K562 (cell line): Measurements from ENCODE around the gene RIC8B. TPM values are rescaled to one million over a fixed set of nuclear protein-coding genes. Genes with fewer than 3 reads are reported as not detected.

ENCODE experiments used
- ATAC-seq: fragments of 200-7000 bp; cut with Tn5 transposase; 3 replicates; pipeline ENCODE4 v1.9.1; 2020; ENCODE audit warnings: moderate library complexity
- BruUV-seq: library from RNA; stranded (reverse); fragments of 400-500 nt; replicated peaks from 2 replicates; lab custom pipeline; 2021; lab: Mats Ljungman, UMichigan
- CTCF ChIA-PET: fragments of 300-600 bp; formaldehyde crosslinking; extraction: SDS; loops from one replicate; lab custom pipeline; 2021; ENCODE audit warnings: low intra/inter-chr PET ratio; lab: Yijun Ruan, JAX
- POLR2A ChIA-PET: fragments of 300-600, 350-650 bp; sonication (Branson Sonifier 250); formaldehyde crosslinking; extraction: SDS; loops from one replicate; lab custom pipeline; 2021; ENCODE audit warnings: antibody characterized with exemption, inconsistent platforms; lab: Yijun Ruan, JAX
- DNase-seq, 4 experiments: peaks; one replicate each; pipeline versions ENCODE4 v3.0.0 to v3.0.0-alpha.2; 2011 to 2018; ENCODE audit warnings: low spot score in 3 of 4, mixed read lengths in 3 of 4; ENCODE audit errors: extremely low read depth in 1 of 4
- FAIRE-seq: peaks from 2 replicates; lab custom pipeline; 2011; peaks lifted over from hg19 to GRCh38; lab: Jason Lieb, UNC
- H2AFZ ChIP-seq: 2 replicates; pipeline ENCODE4 v1.6.0; 2011; ENCODE audit warnings: low read depth, low read length, control low read depth, inconsistent platforms
- H3K27ac ChIP-seq: fragments of 200-600 bp; 3 replicates; pipeline ENCODE4 v1.8.0; 2011; ENCODE audit warnings: low read depth, mild to moderate bottlenecking, control low read depth, inconsistent platforms, low read length, moderate library complexity, mixed read lengths; ENCODE audit errors: extremely low read depth
- H3K27me3 ChIP-seq, 2 experiments: fragments of 300-600 bp in 1 of 2; 2 replicates in 1 of 2; 3 replicates in 1 of 2; pipeline versions ENCODE4 v1.6.0 to v1.8.0; 2011; ENCODE audit warnings: inconsistent platforms in 2 of 2, low read length in 2 of 2, mild to moderate bottlenecking in 1 of 2, mixed read lengths in 1 of 2, moderate library complexity in 1 of 2; ENCODE audit not compliant: control insufficient read depth in 2 of 2, insufficient read depth in 2 of 2
- H3K36me3 ChIP-seq: fragments of 300-600 bp; 3 replicates; pipeline ENCODE4 v1.8.0; 2011; ENCODE audit warnings: mild to moderate bottlenecking, low read length, inconsistent platforms; ENCODE audit not compliant: control insufficient read depth, insufficient read depth
- H3K4me1 ChIP-seq, 2 experiments: fragments of 200-600 bp in 1 of 2; replicated peaks in 1 of 2; 2 replicates in 1 of 2; 3 replicates in 1 of 2; pipeline versions ENCODE4 v1.5.1 to v1.8.0; 2011; ENCODE audit warnings: inconsistent platforms in 2 of 2, low read length in 2 of 2, mild to moderate bottlenecking in 1 of 2, mixed read lengths in 1 of 2, moderate library complexity in 1 of 2; ENCODE audit not compliant: control insufficient read depth in 2 of 2, insufficient read depth in 2 of 2
- H3K4me2 ChIP-seq: 2 replicates; pipeline ENCODE4 v1.6.1; 2011; ENCODE audit warnings: low read length, control low read depth, inconsistent platforms, mixed read lengths; ENCODE audit not compliant: insufficient read depth
- H3K4me3 ChIP-seq: fragments of 200-600 bp; sonication (generic), shearing (Covaris generic); 2 replicates; pipeline ENCODE4 v1.5.1; 2016; ENCODE audit warnings: control low read depth, inconsistent platforms
- H3K79me2 ChIP-seq: fragments of 200-600 bp; 3 replicates; pipeline ENCODE4 v1.8.0; 2011; ENCODE audit warnings: low read length, inconsistent platforms; ENCODE audit not compliant: control insufficient read depth, insufficient read depth
- H3K9ac ChIP-seq, 2 experiments: 2 replicates each; pipeline versions ENCODE4 v1.6.0 to v1.6.1; 2011; ENCODE audit warnings: low read depth in 2 of 2, low read length in 2 of 2, control low read depth in 1 of 2, inconsistent platforms in 1 of 2, mild to moderate bottlenecking in 1 of 2, mixed read lengths in 1 of 2; ENCODE audit not compliant: insufficient read depth in 1 of 2
- H3K9me1 ChIP-seq: one replicate; pipeline ENCODE4 v1.6.0; 2011; ENCODE audit warnings: inconsistent platforms, mild to moderate bottlenecking, low read length, moderate library complexity; ENCODE audit not compliant: control insufficient read depth, insufficient read depth
- H3K9me3 ChIP-seq: replicated peaks from 2 replicates; pipeline ENCODE4 v1.5.1; 2011; ENCODE audit warnings: low read depth, low read length, inconsistent platforms; ENCODE audit not compliant: control insufficient read depth, insufficient read depth
- H4K20me1 ChIP-seq: replicated peaks from 2 replicates; pipeline ENCODE4 v1.6.1; 2011; ENCODE audit warnings: low read length, inconsistent platforms, mixed read lengths; ENCODE audit not compliant: control insufficient read depth, insufficient read depth
- ADNP ChIP-seq: fragments of 200-800 bp; sonication (Bioruptor generic); IDR thresholded peaks from 2 replicates; pipeline ENCODE4 v1.6.1; 2016; ENCODE audit warnings: missing genetic modification characterization, missing compliant biosample characterization
- AFF1 ChIP-seq, 2 experiments: fragments of 450-650 bp; IDR thresholded peaks; 2 replicates each; pipeline ENCODE4 v1.6.1; 2018; ENCODE audit warnings: mild to moderate bottlenecking in 2 of 2, low read depth in 1 of 2; ENCODE audit not compliant: partially characterized antibody in 2 of 2
- BACH1 ChIP-seq: fragments of 200-800 bp; sonication (Bioruptor generic); IDR thresholded peaks from 2 replicates; pipeline ENCODE4 v1.6.1; 2016; ENCODE audit warnings: missing genetic modification characterization, missing compliant biosample characterization
- FOXO4 ChIP-seq: fragments of 450-650 bp; formaldehyde crosslinking; IDR thresholded peaks from 2 replicates; pipeline ENCODE4 v1.4.0; 2020; ENCODE audit warnings: mild to moderate bottlenecking, moderate library complexity
- FUS ChIP-seq: fragments of 200-400 bp; formaldehyde crosslinking; optimal IDR thresholded peaks from 2 replicates; pipeline ENCODE3; 2017; ENCODE audit warnings: low read depth, low read length
- MAFG ChIP-seq: fragments of 450-650 bp; conservative IDR thresholded peaks from 2 replicates; pipeline ENCODE4 v1.6.1; 2016; ENCODE audit warnings: missing genetic modification characterization, missing compliant biosample characterization
- NKRF ChIP-seq: fragments of 450-650 bp; IDR thresholded peaks from 2 replicates; pipeline ENCODE4 v1.6.1; 2016; ENCODE audit warnings: borderline replicate concordance
- TEAD1 ChIP-seq, 2 experiments: fragments of 450-650 bp in 1 of 2; sonication (generic) in 1 of 2; formaldehyde crosslinking; IDR thresholded peaks; 2 replicates each; pipeline versions ENCODE4 v1.4.0 to v1.8.0; 2020 to 2022; ENCODE audit warnings: mild to moderate bottlenecking in 2 of 2, missing genetic modification reagents in 1 of 2
- THAP12 ChIP-seq: fragments of 250-450 bp; sonication (Bioruptor Pico); IDR thresholded peaks from 2 replicates; pipeline ENCODE4 v1.9.0; 2021; ENCODE audit warnings: mild to moderate bottlenecking, inconsistent platforms
- ZFPM2 ChIP-seq: fragments of 250-450 bp; sonication (Bioruptor Pico); IDR thresholded peaks from 2 replicates; pipeline ENCODE4 v1.5.1; 2022; ENCODE audit warnings: mild to moderate bottlenecking
- ZNF239 ChIP-seq: fragments of 250-450 bp; sonication (Bioruptor Pico); IDR thresholded peaks from 2 replicates; pipeline ENCODE4 v1.4.0; 2020; ENCODE audit warnings: mild to moderate bottlenecking
- ZNF41 ChIP-seq: fragments of 250-450 bp; sonication (Bioruptor Pico); conservative IDR thresholded peaks from 2 replicates; pipeline ENCODE4 v1.4.0; 2020; ENCODE audit warnings: mild to moderate bottlenecking
- WGBS: fragments of 100-300 bp; shearing (Covaris generic); methylation state at CpG from one replicate; pipeline ENCODE4 v1.1.6; 2016; ENCODE audit warnings: low coverage, mixed read lengths; ENCODE audit not compliant: insufficient coverage; ENCODE audit errors: missing lambda C conversion rate; 5-methylcytosine and 5-hydroxymethylcytosine counted together
- in situ Hi-C: fragments of 300-500 bp; cut with MboI; formaldehyde crosslinking; loops from 4 replicates; pipeline ENCODE4 v1.15.0; 2018; ENCODE audit warnings: inconsistent platforms, mixed read lengths
- intact Hi-C: fragments of 100-400 bp; cut with micrococcal nuclease; formaldehyde crosslinking; loops from 2 replicates; pipeline ENCODE4 v1.14.2; 2022
- polyA plus RNA-seq, 8 experiments: library from polyadenylated mRNA; depleted of rRNA in 4 of 8; stranded (reverse) in 5 of 8; unstranded in 3 of 8; fragments of >200 nt; fragmentation: Nextera tagmentation in 2 of 8; fragmentation: Illumina TruSeq in 1 of 8; extraction: Ambion mirVana in 2 of 8; extraction: Trizol in 1 of 8; gene quantifications; 2 replicates each; pipeline versions ENCODE4 v1.2.1 to v1.2.3, GENCODE V29; 2011 to 2014; ENCODE audit warnings: inconsistent platforms in 1 of 8, missing spikeins in 1 of 8
- total RNA-seq, 7 experiments: library from RNA; depleted of rRNA in 6 of 7; stranded (reverse); fragments of >200 nt in 6 of 7; fragmentation: Illumina TruSeq in 2 of 7; extraction: Trizol in 2 of 7; gene quantifications; 2 replicates each; pipeline versions ENCODE4 v1.2.1 to v1.2.3, GENCODE V29; 2011 to 2021; ENCODE audit warnings: low replicate concordance in 1 of 7

The RIC8B gene
- total and polyA plus RNA-seq, 9 of the 15 experiments (the other 6 are each of a cell fraction or from before 2014, with no cell fraction given) = 0.92 to 8.1 (median 4.8) TPM

DNA sequence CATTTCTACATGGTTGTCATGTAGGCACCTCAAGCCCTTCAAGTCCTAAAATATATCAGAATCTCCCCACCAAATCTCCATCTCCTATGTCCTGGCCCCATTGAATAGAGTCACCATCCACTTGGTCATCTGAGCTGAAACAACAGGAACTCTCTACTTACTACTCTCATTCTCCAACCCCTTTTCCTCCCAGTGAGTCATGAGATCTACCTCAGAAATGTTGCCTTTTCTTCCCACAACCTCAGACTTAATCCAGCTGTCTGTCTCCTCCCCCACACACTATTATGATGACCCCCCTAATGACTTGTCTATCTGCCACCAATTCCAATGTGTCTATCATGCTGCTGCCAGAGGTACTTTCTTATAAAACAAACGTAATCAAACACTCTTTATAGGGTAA lies 108.9 kb downstream of the RIC8B start:
- no peak for FAIRE-seq
- POLR2A ChIA-PET = interaction anchor here (1.4 kb wide), 1 partner anchor 9 kb away, joined by 3 read pairs; no protein-coding TSS in a partner anchor

More for the DNA sequence above, 108.9 kb downstream of the RIC8B start:
- intact Hi-C loops (no loop called here), in situ Hi-C loops (no loop called here)
- H4K20me1 ChIP-seq = no peaks in the 10 kb centered on the region
- no peaks in the 10 kb centered on the region for H3K27me3 ChIP-seq
- no peak overlapping the region for H2AFZ ChIP-seq
- H3K36me3 ChIP-seq = peaks cover 10% of the 10 kb centered on the region; the same call in 1 of the 3 replicates
- H3K79me2 ChIP-seq = no peaks in the 10 kb centered on the region
- ATAC-seq (no peak), DNase-seq (no peak)
- H3K4me1 ChIP-seq = peaks cover 0 to 4% of the 10 kb centered on the region in 2 experiments; a peak in 2 of 5 replicates
- TF ChIP-seq BACH1 (tag) = no peak
- TF ChIP-seq FOXO4 (CRISPR knock-in tag) = no peak
- no peak for TF ChIP-seq NKRF
- TF ChIP-seq FUS = no peak
- no peak for TF ChIP-seq ADNP (tag)
- no peak for TF ChIP-seq ZNF239
- TF ChIP-seq AFF1 (IDR thresholded peaks at IDR 0.05; ENCODE audit: low read depth in 1 of 2, partially characterized antibody in 2 of 2) = no peak
- TF ChIP-seq ZNF41 (CRISPR knock-in tag) = no peak
- TF ChIP-seq THAP12 = no peak
- TF ChIP-seq ZFPM2 (CRISPR knock-in tag) = no peak
- no peak for TF ChIP-seq TEAD1 (CRISPR knock-in tag; IDR thresholded peaks at IDR 0.05)
- no peak for TF ChIP-seq MAFG
- no TSS peak for BruUV-seq
- H3K4me3 ChIP-seq = no peak overlapping the region
- H3K4me2 ChIP-seq = no peak overlapping the region
- CTCF ChIA-PET = no interaction called here
- no peak overlapping the region for H3K9ac ChIP-seq
- WGBS = 42% methylated on average over 1 of the region's 1 CpG
- H3K9me1 ChIP-seq = no peaks in the 10 kb centered on the region
- H3K27ac ChIP-seq = no peak overlapping the region
- H3K9me3 ChIP-seq = no peaks in the 10 kb centered on the region
